ENCODE data around the gene PKDCC. TPM values are rescaled to one million over a fixed set of nuclear protein-coding genes. Genes with fewer than 3 reads are reported as not detected.

PKDCC gene
- total RNA-seq, 4 donors from 2014 or later = 155 to 328 (median 200) TPM

GRCh38 chr2:42026272-42026671, 21.5 kb upstream of the PKDCC start:
- H3K27ac ChIP-seq = no peak overlapping the region
- H3K4me3 ChIP-seq = no peak overlapping the region
- DNase-seq (ENCODE audit: low spot score in 2 of 2) = no peak
- TF ChIP-seq CTCF (IDR thresholded peaks at IDR 0.05) (no peak), EP300 (IDR thresholded peaks at IDR 0.05) (no peak)
- H3K4me1 ChIP-seq = peaks cover 0 to 38% (median 0%) of the 10 kb centered on the region in 4 donors
- 84 to 88% methylated on average over 5 of the region's 5 CpGs for WGBS, 2 donors
- H3K36me3 ChIP-seq = no peaks in the 10 kb centered on the region
- H3K9me3 ChIP-seq = no peaks in the 10 kb centered on the region
- no peaks in the 10 kb centered on the region for H3K27me3 ChIP-seq

GRCh38 chr2:42028571-42029148, 19.2 kb upstream of the PKDCC start:
- DNase-seq (ENCODE audit: low spot score in 2 of 2) = no peak
- Histone ChIP-seq H3K27me3 (no peaks in the 10 kb centered on the region), H3K9me3 (no peaks in the 10 kb centered on the region), H3K4me3 (no peak overlapping the region), H3K36me3 (no peaks in the 10 kb centered on the region), H3K4me1 (peaks cover 0 to 48% (median 0%) of the 10 kb centered on the region in 4 donors), H3K27ac (no peak overlapping the region)
- TF ChIP-seq POLR2A (IDR thresholded peaks at IDR 0.05) = no peak
- no peak for TF ChIP-seq CTCF (IDR thresholded peaks at IDR 0.05)
- TF ChIP-seq EP300 (IDR thresholded peaks at IDR 0.05) = no peak
- 77 to 79% methylated on average over 8 of the region's 8 CpGs for WGBS, 2 donors

- peaks cover 0 to 47% (median 0%) of the 10 kb centered on the region in 4 donors for H3K4me1 ChIP-seq
- TF ChIP-seq CTCF (IDR thresholded peaks at IDR 0.05) (no peak), POLR2A (IDR thresholded peaks at IDR 0.05) (no peak), EP300 (IDR thresholded peaks at IDR 0.05) (no peak)
- no peak overlapping the region for H3K4me3 ChIP-seq
- H3K36me3 ChIP-seq = no peaks in the 10 kb centered on the region
- no peaks in the 10 kb centered on the region for H3K9me3 ChIP-seq
- 87 to 96% methylated on average over 4 of the region's 4 CpGs for WGBS, 2 donors
- H3K27ac ChIP-seq = no peak overlapping the region
- DNase-seq (ENCODE audit: low spot score in 2 of 2) = no peak
- no peaks in the 10 kb centered on the region for H3K27me3 ChIP-seq
Measured at GRCh38 chr2:42029171-42029570, 18.6 kb upstream of the PKDCC start.

- H3K4me3 ChIP-seq = no peak overlapping the region
- no peak for TF ChIP-seq EP300 (IDR thresholded peaks at IDR 0.05)
- no peak for TF ChIP-seq POLR2A (IDR thresholded peaks at IDR 0.05)
- TF ChIP-seq CTCF (IDR thresholded peaks at IDR 0.05) = no peak
- peaks cover 0 to 41% (median 0%) of the 10 kb centered on the region in 4 donors for H3K4me1 ChIP-seq
- WGBS, 2 donors = 83 to 89% methylated on average over 4 of the region's 4 CpGs
- H3K36me3 ChIP-seq = no peaks in the 10 kb centered on the region
- H3K9me3 ChIP-seq = no peaks in the 10 kb centered on the region
- H3K27me3 ChIP-seq = no peaks in the 10 kb centered on the region
- H3K27ac ChIP-seq = no peak overlapping the region
- DNase-seq (ENCODE audit: low spot score in 2 of 2) = no peak
Measured at GRCh38 chr2:42029639-42030199, 18.1 kb upstream of the PKDCC start.

GRCh38 chr2:42030200-42030759, 17.5 kb upstream of the PKDCC start:
- H3K27me3 ChIP-seq = no peaks in the 10 kb centered on the region
- TF ChIP-seq EP300 (IDR thresholded peaks at IDR 0.05) (no peak), POLR2A (IDR thresholded peaks at IDR 0.05) (no peak), CTCF (IDR thresholded peaks at IDR 0.05) (no peak)
- no peak for DNase-seq (ENCODE audit: low spot score in 2 of 2)
- H3K36me3 ChIP-seq = no peaks in the 10 kb centered on the region
- no peaks in the 10 kb centered on the region for H3K9me3 ChIP-seq
- no peak overlapping the region for H3K4me3 ChIP-seq
- H3K4me1 ChIP-seq = peaks cover 0 to 36% (median 0%) of the 10 kb centered on the region in 4 donors
- WGBS, 2 donors = 63 to 70% methylated on average over 19 of the region's 19 CpGs
- no peak overlapping the region for H3K27ac ChIP-seq

Measured in tibial nerve (tissue), 4 donors.